ENCODE data around the gene RSPH1. TPM values are rescaled to one million over a fixed set of nuclear protein-coding genes. Genes with fewer than 3 reads are reported as not detected.

The RSPH1 gene
- total and polyA plus RNA-seq, 4 donors, result 0.09 to 0.17 (median 0.16) TPM; not detected in 1

DNA sequence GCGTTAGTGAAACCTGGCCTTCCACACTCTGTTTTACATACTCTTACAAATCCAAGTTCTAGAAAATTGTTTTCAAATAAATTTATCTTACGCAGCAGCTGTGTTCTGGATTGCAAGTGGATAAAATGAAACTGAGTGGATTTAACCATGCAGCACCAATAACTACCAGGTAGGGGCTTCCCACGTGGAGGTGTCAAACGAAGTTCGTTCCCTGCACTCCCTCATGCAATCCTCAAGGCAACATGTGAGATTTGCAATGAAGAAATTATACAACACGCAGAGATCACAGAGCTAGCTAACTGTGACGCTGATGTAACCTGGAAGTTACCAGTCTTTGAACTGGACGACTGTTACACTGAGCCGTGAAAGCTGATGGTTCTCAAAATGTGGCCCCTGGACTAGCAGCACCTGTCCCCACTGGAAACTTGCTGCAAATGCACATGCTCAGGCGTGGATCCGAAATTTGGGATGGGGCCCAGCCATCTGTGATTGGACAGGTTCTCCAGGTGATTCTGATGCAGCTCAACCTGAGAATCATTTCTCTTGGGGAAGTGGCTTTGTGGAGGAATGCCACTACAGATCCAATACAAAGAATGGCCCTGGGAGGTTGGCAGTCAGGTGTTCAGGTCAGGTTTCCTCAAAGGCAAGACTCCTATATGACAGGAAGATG lies 36.3 kb downstream of the RSPH1 start:
- DNase-seq (ENCODE audit: low spot score), result no peak
- Histone ChIP-seq H3K9me3 (ENCODE audit: control insufficient read depth in 4 of 4, low read length in 3 of 4) (no peaks in the 10 kb centered on the region), H3K27ac (ENCODE audit: low read depth in 1 of 2, low read length in 2 of 2) (no peak overlapping the region), H3K4me1 (ENCODE audit: control insufficient read depth in 4 of 4, insufficient read depth in 4 of 4, low read length in 3 of 4) (peaks cover 3 to 9% (median 7%) of the 10 kb centered on the region in 4 donors), H3K27me3 (ENCODE audit: control insufficient read depth in 4 of 4, insufficient read depth in 4 of 4, low read length in 3 of 4) (no peaks in the 10 kb centered on the region), H3K4me3 (ENCODE audit: low read depth in 1 of 3, low read length in 3 of 3) (no peak overlapping the region), H3K36me3 (ENCODE audit: control insufficient read depth in 4 of 4, insufficient read depth in 3 of 4, low read depth in 1 of 4, low read length in 3 of 4) (no peaks in the 10 kb centered on the region), H3K9ac (ENCODE audit: low read depth in 1 of 2, low read length in 2 of 2) (no peak overlapping the region)
- TF ChIP-seq FOXA2 (IDR thresholded peaks at IDR 0.05), result no peak
- TF ChIP-seq HNF4A (conservative IDR thresholded peaks at IDR 0.05), result no peak
- TF ChIP-seq, protein P1, sequence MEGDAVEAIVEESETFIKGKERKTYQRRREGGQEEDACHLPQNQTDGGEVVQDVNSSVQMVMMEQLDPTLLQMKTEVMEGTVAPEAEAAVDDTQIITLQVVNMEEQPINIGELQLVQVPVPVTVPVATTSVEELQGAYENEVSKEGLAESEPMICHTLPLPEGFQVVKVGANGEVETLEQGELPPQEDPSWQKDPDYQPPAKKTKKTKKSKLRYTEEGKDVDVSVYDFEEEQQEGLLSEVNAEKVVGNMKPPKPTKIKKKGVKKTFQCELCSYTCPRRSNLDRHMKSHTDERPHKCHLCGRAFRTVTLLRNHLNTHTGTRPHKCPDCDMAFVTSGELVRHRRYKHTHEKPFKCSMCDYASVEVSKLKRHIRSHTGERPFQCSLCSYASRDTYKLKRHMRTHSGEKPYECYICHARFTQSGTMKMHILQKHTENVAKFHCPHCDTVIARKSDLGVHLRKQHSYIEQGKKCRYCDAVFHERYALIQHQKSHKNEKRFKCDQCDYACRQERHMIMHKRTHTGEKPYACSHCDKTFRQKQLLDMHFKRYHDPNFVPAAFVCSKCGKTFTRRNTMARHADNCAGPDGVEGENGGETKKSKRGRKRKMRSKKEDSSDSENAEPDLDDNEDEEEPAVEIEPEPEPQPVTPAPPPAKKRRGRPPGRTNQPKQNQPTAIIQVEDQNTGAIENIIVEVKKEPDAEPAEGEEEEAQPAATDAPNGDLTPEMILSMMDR (IDR thresholded peaks at IDR 0.05; ENCODE audit: low read depth, low read length, missing input control), result no peak
- TF ChIP-seq, protein P2, sequence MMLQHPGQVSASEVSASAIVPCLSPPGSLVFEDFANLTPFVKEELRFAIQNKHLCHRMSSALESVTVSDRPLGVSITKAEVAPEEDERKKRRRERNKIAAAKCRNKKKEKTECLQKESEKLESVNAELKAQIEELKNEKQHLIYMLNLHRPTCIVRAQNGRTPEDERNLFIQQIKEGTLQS (IDR thresholded peaks at IDR 0.05), result no peak
- TF ChIP-seq RXRA (IDR thresholded peaks at IDR 0.05), result no peak
- no peak for TF ChIP-seq RAD21 (IDR thresholded peaks at IDR 0.05)
- TF ChIP-seq GABPA (IDR thresholded peaks at IDR 0.05 in 1 of 2, conservative IDR thresholded peaks at IDR 0.05 in 1 of 2), result no peak
- no peak for TF ChIP-seq HNF4G (IDR thresholded peaks at IDR 0.05)
- no peak for TF ChIP-seq JUND (IDR thresholded peaks at IDR 0.05)
- TF ChIP-seq NR2F2 (IDR thresholded peaks at IDR 0.05), result no peak
- TF ChIP-seq TAF1 (conservative IDR thresholded peaks at IDR 0.05), result no peak
- TF ChIP-seq, protein P3, sequence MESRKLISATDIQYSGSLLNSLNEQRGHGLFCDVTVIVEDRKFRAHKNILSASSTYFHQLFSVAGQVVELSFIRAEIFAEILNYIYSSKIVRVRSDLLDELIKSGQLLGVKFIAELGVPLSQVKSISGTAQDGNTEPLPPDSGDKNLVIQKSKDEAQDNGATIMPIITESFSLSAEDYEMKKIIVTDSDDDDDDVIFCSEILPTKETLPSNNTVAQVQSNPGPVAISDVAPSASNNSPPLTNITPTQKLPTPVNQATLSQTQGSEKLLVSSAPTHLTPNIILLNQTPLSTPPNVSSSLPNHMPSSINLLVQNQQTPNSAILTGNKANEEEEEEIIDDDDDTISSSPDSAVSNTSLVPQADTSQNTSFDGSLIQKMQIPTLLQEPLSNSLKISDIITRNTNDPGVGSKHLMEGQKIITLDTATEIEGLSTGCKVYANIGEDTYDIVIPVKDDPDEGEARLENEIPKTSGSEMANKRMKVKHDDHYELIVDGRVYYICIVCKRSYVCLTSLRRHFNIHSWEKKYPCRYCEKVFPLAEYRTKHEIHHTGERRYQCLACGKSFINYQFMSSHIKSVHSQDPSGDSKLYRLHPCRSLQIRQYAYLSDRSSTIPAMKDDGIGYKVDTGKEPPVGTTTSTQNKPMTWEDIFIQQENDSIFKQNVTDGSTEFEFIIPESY (IDR thresholded peaks at IDR 0.05), result no peak
- no peak for TF ChIP-seq FOXA1 (IDR thresholded peaks at IDR 0.05)
- TF ChIP-seq, protein P4, sequence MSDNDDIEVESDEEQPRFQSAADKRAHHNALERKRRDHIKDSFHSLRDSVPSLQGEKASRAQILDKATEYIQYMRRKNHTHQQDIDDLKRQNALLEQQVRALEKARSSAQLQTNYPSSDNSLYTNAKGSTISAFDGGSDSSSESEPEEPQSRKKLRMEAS (IDR thresholded peaks at IDR 0.05), result no peak
- TF ChIP-seq YY1 (IDR thresholded peaks at IDR 0.05), result no peak
- TF ChIP-seq, protein P5, sequence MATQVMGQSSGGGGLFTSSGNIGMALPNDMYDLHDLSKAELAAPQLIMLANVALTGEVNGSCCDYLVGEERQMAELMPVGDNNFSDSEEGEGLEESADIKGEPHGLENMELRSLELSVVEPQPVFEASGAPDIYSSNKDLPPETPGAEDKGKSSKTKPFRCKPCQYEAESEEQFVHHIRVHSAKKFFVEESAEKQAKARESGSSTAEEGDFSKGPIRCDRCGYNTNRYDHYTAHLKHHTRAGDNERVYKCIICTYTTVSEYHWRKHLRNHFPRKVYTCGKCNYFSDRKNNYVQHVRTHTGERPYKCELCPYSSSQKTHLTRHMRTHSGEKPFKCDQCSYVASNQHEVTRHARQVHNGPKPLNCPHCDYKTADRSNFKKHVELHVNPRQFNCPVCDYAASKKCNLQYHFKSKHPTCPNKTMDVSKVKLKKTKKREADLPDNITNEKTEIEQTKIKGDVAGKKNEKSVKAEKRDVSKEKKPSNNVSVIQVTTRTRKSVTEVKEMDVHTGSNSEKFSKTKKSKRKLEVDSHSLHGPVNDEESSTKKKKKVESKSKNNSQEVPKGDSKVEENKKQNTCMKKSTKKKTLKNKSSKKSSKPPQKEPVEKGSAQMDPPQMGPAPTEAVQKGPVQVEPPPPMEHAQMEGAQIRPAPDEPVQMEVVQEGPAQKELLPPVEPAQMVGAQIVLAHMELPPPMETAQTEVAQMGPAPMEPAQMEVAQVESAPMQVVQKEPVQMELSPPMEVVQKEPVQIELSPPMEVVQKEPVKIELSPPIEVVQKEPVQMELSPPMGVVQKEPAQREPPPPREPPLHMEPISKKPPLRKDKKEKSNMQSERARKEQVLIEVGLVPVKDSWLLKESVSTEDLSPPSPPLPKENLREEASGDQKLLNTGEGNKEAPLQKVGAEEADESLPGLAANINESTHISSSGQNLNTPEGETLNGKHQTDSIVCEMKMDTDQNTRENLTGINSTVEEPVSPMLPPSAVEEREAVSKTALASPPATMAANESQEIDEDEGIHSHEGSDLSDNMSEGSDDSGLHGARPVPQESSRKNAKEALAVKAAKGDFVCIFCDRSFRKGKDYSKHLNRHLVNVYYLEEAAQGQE (IDR thresholded peaks at IDR 0.05), result no peak
- TF ChIP-seq EGR1 (IDR thresholded peaks at IDR 0.05; ENCODE audit: low read depth in 2 of 2), result no peak
- 78% methylated on average over 11 of the region's 11 CpGs for WGBS
